ENCODE measurements around the gene CXCL3. TPM values are rescaled to one million over a fixed set of nuclear protein-coding genes. Genes with fewer than 3 reads are reported as not detected.
A peak's percentile ranks its signal among the peaks of the same experiment; 100 is the strongest.

Gene CXCL3
- total RNA-seq = 10 to 100 TPM; 17.5 to 20.2 TPM

DNA sequence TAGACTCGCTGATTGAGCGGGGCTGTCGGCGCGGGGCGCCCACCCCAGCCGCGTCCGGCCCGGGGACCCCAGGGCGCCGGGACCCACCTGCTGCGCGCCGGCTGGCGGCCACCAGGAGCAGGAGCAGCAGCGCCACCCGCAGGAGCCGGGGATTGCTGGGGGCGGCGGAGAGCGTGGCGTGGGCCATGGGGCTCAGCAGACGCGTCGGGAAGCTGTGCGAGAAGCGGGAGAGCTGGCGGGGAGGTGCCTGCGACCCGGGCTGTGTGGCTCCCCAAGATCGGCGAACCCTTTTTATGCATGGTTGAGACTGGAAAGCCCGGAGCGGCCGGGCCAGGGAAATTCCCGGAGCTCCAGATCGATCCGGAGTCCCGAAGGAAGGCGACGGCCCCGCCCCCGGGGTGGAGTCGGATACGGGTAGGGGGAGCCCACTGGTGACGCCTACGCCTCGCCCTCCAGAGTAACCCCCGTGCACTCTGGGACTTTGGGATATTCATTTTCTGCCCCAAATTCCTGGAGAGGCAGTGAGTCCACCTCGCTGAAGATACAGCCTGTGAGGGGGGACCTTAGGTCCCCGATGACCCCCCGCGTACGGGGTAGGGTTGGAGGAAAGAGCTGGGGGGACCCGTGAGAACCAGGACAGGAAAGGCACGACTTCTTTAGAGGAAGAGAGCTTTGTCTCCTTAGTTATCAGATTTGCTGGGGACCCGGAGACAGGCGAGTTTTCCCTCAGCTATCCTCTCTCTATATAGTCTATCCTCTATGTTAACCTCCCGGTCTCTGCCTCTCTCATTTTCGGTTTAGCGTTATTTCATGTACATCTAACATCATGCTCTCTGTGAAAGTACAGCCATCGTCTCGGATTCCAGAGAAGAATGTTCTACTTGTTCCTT lies at the start of gene CXCL3:
Gene CXCL3 (minus strand): TSS at position 265 of the 890 bp plus-strand sequence. CDS start 78 bp downstream, at position 187.
- no peaks in the 10 kb centered on the region for H3K27me3 ChIP-seq
- H3K4me3 ChIP-seq = peak within 1 kb of the TSS; percentile 59
- H3K4me1 ChIP-seq = no peaks in the 10 kb centered on the region
- H3K36me3 ChIP-seq = no peaks in the 10 kb centered on the region
- intact Hi-C loops (cut with DNase I) = loop anchor here (5.0 kb wide), 1 partner anchor 171 kb away; the partner anchor contains the start of gene CXCL1
- H3K9ac ChIP-seq (ENCODE audit: low read depth in 2 of 2, low read length in 2 of 2) = peak within 1 kb of the TSS; percentile 82 to 89
- peak within 1 kb of the TSS; percentile 68 for H3K27ac ChIP-seq
- H3K9me3 ChIP-seq = no peaks in the 10 kb centered on the region
- peak; percentile 95 for DNase-seq
- TF ChIP-seq, protein P1, sequence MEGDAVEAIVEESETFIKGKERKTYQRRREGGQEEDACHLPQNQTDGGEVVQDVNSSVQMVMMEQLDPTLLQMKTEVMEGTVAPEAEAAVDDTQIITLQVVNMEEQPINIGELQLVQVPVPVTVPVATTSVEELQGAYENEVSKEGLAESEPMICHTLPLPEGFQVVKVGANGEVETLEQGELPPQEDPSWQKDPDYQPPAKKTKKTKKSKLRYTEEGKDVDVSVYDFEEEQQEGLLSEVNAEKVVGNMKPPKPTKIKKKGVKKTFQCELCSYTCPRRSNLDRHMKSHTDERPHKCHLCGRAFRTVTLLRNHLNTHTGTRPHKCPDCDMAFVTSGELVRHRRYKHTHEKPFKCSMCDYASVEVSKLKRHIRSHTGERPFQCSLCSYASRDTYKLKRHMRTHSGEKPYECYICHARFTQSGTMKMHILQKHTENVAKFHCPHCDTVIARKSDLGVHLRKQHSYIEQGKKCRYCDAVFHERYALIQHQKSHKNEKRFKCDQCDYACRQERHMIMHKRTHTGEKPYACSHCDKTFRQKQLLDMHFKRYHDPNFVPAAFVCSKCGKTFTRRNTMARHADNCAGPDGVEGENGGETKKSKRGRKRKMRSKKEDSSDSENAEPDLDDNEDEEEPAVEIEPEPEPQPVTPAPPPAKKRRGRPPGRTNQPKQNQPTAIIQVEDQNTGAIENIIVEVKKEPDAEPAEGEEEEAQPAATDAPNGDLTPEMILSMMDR (IDR thresholded peaks at IDR 0.05) = peak; percentile 40

DNA sequence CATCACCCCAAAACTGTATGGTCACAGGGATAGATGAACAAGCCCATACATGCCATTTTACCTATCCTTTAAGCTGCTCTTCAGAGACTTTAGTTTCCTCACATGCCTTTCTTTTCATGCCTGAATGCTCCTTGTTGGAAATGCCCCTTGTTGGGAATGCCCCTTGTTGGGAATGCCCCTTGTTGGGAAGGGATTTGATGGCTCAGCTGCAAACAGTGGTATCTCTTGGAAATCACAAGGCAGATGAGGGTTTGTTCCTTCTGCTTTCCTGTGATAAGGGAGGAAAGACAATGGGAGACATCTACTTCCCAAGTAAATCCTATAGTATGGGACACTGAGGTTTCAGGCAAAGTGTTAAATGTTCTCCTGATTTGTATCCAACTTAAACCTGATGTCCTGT lies 49.0 kb upstream of the CXCL3 start:
- TF ChIP-seq, protein P1 (IDR thresholded peaks at IDR 0.05) = no peak
- DNase-seq = no peak
- no peak overlapping the region for H3K4me3 ChIP-seq
- H3K27ac ChIP-seq = no peak overlapping the region
- intact Hi-C loops (cut with DNase I) = no loop called here
- H3K36me3 ChIP-seq = no peaks in the 10 kb centered on the region
- H3K9ac ChIP-seq (ENCODE audit: low read depth in 2 of 2, low read length in 2 of 2) = no peak overlapping the region
- no peaks in the 10 kb centered on the region for H3K27me3 ChIP-seq
- H3K9me3 ChIP-seq = no peaks in the 10 kb centered on the region
- H3K4me1 ChIP-seq = peaks cover 3% of the 10 kb centered on the region

DNA sequence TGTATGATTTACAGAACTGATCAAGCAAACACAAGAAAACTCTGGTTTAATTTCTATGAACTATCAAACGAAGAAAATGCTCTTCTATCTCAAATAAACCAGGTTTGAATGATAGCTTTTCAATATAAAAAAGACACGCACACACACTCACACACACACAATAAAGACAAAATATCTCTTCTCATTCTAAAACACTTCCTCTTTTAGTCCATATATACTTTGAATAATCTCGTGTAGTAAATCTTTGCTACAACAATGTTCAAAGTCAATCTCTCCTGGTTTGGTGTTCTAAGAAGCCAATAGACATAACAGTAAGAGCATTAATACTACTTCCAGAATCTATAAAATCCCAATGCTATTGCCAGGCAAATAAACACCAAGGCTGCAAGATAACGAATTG lies 47.2 kb upstream of the CXCL3 start:
- H3K4me1 ChIP-seq = peaks cover 3% of the 10 kb centered on the region
- DNase-seq = no peak
- no peak overlapping the region for H3K27ac ChIP-seq
- no peak overlapping the region for H3K9ac ChIP-seq (ENCODE audit: low read depth in 2 of 2, low read length in 2 of 2)
- no peaks in the 10 kb centered on the region for H3K9me3 ChIP-seq
- H3K4me3 ChIP-seq = no peak overlapping the region
- no peaks in the 10 kb centered on the region for H3K36me3 ChIP-seq
- TF ChIP-seq, protein P1 (IDR thresholded peaks at IDR 0.05) = no peak
- intact Hi-C loops (cut with DNase I) = no loop called here
- H3K27me3 ChIP-seq = no peaks in the 10 kb centered on the region

DNA sequence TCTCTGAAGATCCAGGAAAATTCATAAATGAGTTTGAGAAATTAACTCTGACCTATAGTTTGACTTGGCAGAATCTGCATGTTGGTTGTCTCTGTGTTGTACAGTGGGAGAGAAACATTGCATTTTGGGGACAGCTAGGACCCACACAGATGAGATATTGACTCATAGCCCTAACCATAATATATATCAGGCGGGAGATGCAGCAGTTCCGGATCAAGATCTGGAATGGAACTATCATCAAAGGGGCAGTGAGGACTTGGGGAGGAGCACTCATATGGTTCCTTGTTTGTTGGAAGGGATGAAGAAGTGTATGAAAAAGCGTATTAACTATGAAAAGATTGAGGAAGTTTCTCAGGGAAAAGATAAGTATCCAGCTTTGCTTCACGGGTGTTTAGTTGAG lies 46.5 kb upstream of the CXCL3 start:
- no peaks in the 10 kb centered on the region for H3K9me3 ChIP-seq
- H3K27me3 ChIP-seq = no peaks in the 10 kb centered on the region
- H3K4me1 ChIP-seq = peaks cover 3% of the 10 kb centered on the region
- H3K36me3 ChIP-seq = no peaks in the 10 kb centered on the region
- TF ChIP-seq, protein P1 (IDR thresholded peaks at IDR 0.05) = no peak
- H3K4me3 ChIP-seq = no peak overlapping the region
- H3K27ac ChIP-seq = no peak overlapping the region
- intact Hi-C loops (cut with DNase I) = no loop called here
- no peak for DNase-seq
- H3K9ac ChIP-seq (ENCODE audit: low read depth in 2 of 2, low read length in 2 of 2) = no peak overlapping the region

DNA sequence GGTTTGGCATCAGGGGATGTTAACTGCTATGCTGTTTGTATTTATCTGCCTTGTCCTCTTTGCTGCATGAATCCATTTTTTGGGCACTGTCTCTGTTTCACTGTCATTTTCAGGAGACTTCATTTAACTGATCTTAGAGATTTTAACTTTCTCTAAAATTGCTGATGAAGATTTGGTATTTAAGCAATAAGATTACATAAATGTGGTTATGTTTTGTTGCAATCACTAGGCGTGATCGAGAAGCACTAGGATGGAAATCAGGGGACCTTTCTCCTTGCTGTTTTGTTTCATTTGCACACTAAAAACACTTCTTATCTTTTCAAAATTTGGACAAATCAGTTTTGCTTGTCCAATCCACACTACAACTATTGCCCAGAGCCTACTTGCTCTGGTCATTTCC lies 45.1 kb upstream of the CXCL3 start:
- no peak for DNase-seq
- no peak overlapping the region for H3K9ac ChIP-seq (ENCODE audit: low read depth in 2 of 2, low read length in 2 of 2)
- TF ChIP-seq, protein P1 (IDR thresholded peaks at IDR 0.05) = no peak
- no peak overlapping the region for H3K27ac ChIP-seq
- H3K4me3 ChIP-seq = no peak overlapping the region
- no peaks in the 10 kb centered on the region for H3K9me3 ChIP-seq
- H3K27me3 ChIP-seq = no peaks in the 10 kb centered on the region
- intact Hi-C loops (cut with DNase I) = no loop called here
- no peaks in the 10 kb centered on the region for H3K36me3 ChIP-seq
- H3K4me1 ChIP-seq = peaks cover 3% of the 10 kb centered on the region

Data from colonic mucosa (tissue), 4 donors.